Tibial nerve (tissue), 3 donors: ENCODE measurements around the gene RALY.

Source experiments
- CTCF ChIP-seq, 5 experiments: fragments of 200-600 bp in 3 of 5; fragments of 450-650 bp in 2 of 5; sonication (generic) in 3 of 5; IDR thresholded peaks; one replicate each; pipeline ENCODE4 v1.5.1; 2016 to 2019; ENCODE audit warnings: antibody characterized with exemption in 5 of 5, mild to moderate bottlenecking in 3 of 5, moderate library complexity in 2 of 5
- POLR2A ChIP-seq, 2 donors: fragments of 450-650 bp; IDR thresholded peaks; one replicate each; pipeline ENCODE4 v1.6.1; 2017; ENCODE audit warnings: antibody characterized with exemption in 2 of 2, mild to moderate bottlenecking in 2 of 2, moderate library complexity in 2 of 2

DNA sequence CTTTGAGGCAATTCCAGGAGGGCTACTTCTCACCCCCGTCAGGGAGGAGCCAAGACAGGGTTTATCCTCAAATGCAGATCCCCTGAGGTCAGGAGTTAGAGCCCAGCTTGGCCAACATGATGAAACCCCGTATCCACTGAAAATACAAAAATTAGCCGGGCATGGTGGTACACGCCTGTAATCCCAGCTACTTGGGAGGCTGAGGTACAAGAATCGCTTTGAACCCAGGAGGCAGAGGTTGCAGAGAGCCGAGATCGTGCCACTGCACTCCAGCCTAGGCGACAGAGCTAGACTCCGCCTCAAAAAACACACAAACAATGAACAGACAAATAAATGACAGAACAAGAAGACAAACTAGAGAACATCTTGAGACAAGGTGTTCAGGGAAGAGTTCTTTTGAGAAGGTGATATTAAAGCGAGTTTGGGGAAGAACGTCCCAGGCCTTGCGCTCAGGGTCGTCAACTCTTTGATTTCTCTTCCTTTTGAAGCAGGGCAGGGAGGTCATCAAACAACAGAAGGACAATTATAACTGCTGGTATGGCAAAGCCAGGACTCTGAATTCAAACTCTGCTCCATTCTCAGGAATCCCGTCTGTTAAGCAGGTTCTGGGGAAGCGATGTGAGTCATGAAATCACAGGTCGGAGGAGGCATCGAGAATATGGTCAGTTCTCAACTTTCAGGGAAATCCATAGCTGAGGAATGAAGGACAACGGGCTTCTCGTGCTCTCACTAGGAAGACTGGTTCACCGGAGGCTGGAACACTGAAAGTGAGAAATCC, 1.4 kb upstream of the RALY start:
- no peak for TF ChIP-seq CTCF (IDR thresholded peaks at IDR 0.05)
- no peak for TF ChIP-seq POLR2A (IDR thresholded peaks at IDR 0.05)
